Brain pericyte (primary cell): ENCODE measurements around the gene PEX11G.
"Not testable (repeated sequence)": the region's sequence is repeated elsewhere in the genome, so short reads cannot be mapped to it uniquely, and the experiment has no call there.

ENCODE experiments used
- DNase-seq: peaks from one replicate; pipeline ENCODE4 v3.0.0-alpha.2; 2012; ENCODE audit warnings: low read depth, low spot score

Gene PEX11G

DNA sequence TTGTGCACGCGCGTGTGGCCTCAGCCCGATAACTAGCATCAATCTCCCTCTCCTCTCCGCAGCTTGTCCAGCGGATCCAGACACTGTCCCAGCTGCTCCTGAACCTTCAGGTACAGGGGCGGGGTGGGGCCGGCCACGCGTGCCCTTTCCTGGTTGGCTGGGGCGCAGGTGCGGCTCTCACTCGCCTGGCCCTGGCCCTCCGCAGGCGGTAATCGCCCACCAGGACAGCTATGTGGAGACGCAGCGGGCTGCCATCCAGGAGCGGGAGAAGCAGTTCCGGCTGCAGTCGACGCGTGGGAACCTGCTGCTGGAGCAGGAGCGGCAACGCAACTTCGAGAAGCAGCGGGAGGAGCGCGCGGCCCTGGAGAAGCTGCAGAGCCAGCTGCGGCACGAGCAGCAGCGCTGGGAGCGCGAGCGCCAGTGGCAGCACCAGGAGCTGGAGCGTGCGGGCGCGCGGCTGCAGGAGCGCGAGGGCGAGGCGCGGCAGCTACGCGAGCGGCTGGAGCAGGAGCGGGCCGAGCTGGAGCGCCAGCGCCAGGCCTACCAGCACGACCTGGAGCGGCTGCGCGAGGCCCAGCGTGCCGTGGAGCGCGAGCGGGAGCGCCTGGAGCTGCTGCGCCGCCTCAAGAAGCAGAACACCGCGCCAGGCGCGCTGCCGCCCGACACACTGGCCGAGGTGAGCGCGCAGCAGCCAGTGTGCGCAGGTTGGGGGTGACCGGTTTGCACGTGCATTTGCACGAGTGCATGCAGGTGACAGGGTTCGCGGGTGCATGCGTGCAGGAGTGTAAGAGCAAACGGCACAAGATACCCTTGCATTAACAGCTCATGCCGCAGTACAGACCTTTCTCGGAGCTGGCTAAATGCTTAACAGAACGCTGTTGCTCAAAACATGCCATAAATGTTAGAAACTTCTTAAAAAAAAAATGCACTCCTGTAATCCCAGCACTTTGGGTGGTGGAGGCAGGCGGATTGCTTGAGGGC is 21.5 kb downstream of the PEX11G start:
- no peak for DNase-seq

DNA sequence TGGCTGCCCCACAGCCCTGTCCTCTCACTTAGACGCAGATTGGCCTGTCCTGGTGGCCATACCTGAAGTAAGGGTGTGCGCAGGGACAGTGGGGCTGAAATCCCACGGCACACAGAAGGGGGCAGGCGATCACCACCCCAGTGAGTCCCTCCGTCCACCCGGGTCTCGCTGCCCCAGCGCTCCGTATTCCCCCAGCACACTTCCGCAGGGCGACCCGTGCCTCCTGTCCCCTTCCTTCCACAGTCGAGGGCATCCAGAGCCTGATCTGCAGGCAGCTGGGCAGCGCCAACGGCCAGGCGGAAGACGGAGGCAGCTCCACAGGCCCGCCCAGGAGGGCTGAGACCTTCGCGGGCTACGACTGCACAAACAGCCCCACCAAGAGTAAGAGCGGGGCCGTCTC is 25.3 kb downstream of the PEX11G start:
- DNase-seq: no peak

DNA sequence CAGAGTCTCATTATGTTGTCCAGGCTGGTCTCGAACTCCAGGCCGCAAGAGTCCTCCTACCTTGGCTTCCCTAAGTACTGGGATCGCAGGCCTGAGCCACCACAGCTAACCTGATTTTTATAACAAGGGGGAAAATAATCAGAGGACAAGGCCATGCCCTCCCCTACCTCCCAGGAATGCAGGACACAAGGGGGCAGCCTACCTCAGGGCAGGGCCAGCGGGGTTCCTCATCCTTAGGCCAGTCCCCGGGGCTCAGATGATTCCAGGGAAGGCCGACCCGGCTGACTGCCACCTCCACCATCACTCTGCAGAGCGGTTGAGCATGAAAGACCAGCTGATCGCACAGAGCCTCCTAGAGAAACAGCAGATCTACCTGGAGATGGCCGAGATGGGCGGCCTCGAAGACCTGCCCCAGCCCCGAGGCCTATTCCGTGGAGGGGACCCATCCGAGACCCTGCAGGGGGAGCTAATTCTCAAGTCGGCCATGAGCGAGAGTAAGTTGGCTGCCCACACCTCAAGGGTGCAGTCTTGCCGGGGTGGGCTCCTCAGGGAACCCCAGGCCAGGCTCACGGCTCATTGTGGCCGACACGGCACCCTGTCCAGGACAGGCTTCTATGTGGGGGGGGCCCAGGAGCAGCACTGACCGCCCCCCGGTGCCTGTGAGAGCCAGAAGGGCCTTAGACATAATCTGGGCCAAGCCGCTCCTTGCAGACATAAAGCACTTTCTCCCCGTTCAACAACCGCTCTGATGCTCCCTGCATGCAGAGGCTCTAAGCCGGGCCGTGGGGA is 26.8 kb downstream of the PEX11G start:
- no peak for DNase-seq

DNA sequence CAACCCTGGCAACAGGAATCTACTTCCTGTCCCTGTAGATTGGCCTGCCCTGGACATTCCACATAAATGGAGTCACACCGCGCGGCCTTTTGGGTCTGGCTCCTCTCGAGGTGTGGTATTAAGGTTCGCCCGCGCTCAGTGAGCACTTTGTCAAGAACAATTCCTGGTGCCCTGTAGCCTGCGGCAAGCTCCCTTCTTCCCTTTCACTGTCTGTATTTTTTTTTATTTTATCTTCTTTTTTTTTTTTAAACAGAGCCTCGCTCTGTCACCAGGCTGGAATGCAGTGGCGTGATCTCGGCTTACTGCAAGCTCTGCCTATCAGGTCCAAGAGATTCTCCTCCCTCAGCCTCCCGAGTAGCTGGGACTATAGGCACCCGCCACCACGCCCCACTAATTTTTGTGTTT is 28.3 kb downstream of the PEX11G start:
- DNase-seq: no peak

DNA sequence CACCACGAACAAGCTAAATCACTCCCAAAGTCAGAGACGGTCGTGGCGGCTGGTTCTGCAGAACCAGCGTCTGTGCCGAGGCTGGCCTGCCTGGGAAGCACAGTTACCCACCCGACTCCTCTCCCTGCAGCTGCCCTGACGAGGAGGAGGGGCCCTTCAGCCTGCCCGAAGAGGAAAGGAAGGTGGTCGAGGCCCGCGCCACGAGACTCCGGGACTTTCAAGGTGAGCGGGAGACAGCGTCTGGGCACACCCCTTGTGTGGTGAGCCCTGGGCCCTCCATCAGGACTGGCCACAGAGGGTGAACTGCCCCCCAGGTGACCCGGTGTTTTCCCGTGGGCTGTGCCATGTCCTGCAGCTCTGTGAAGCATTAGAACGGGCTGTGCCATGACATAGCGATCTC is 29.1 kb downstream of the PEX11G start:
- DNase-seq: no peak

DNA sequence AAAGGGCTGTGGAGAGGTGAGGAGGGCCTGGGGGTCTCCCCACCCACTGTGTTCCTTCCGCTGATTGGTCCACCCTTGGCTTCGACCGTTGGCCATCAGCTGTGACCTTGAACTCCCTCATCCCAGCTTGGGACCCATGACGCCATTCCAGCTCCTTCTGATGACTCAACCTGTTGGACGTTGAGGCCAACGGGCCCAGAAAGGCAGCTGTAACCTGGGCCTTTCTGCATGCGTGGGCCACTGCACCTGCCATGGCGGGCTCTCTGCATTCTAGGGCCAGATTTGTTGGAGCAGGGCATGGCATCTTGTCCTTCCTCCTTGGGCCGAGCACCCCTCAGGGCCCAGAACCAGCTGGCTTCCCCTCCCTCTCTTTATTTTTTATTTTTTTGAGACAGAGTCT is 30.2 kb downstream of the PEX11G start:
- DNase-seq: no peak

DNA sequence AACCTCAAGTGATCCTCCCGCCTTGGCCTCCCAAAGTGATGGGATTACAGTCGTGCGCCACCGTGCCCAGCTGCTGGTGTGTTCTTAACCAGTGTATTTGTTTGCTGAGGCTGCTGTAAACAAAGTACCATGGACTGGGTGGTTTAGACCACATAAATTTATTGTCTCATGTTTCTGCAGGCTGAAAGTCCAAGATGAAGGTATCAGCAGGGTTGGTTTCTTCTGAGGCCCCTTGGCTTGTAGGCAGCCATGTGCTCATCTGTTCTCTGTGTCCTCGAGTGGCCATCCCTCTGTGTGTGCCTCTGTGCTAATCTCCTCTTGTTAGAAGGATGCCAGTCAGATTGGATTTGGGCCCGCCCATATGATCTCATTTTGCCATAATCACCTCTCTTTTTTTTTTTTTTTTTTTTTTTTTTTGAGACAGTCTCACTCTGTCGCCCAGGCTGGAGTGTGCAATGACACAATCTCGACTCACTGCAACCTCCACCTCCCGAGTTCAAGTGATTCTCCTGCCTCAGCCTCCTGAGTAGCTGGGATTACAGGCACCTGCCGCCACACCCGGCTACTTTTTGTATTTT is 31.8 kb downstream of the PEX11G start:
- no peak for DNase-seq

DNA sequence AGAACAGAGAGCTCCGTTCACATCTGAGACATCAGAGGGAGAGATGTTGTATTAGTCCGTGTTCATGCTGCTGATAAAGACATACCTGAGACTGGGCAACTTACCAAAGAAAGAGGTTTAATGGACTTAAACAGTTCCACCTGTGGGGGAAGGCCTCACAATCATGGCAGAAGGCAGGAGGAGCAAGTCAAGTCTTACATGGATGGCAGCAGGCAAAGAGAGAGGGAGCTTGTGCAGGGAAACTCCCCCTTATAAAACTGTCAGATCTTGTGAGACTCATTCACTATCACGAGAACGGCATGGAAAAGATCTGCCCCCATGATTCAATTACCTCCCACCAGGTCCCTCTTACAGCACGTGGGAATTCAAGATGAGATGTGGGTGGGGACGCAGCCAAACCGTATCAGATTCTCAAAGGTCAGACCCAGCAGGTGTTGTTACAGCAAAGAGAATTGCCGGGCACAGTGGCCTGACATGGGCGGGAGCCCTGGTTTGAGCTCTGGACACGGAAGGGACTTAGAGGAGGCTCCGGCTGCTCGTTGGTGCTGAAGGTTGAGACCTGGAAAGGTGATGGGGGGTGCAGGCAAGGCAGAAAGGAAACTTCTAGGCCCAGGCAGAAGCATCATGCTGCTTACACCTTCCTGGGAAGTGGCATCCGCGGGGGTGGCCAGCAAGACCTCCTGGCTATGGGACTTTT is 33.1 kb downstream of the PEX11G start:
- no peak for DNase-seq

DNA sequence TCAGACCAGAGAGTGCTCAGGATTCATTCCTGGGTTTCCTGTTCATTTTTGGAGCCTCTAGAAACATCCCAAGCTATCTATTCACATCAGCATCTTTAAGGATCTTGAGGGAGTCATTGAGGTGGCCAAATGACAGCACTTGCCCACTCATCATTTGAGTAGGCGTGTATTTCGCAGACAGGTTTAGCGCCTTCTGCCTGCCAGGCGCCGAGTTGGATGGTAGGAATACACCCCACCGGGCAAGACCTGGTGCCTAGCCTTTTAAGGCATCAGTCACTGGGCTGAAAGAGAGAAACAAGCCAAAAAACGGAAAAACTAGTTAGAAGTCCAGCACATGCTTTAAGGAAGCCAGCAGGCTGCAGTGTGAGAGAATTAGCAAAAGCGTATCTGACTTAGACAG is 33.8 kb downstream of the PEX11G start:
- no peak for DNase-seq

DNA sequence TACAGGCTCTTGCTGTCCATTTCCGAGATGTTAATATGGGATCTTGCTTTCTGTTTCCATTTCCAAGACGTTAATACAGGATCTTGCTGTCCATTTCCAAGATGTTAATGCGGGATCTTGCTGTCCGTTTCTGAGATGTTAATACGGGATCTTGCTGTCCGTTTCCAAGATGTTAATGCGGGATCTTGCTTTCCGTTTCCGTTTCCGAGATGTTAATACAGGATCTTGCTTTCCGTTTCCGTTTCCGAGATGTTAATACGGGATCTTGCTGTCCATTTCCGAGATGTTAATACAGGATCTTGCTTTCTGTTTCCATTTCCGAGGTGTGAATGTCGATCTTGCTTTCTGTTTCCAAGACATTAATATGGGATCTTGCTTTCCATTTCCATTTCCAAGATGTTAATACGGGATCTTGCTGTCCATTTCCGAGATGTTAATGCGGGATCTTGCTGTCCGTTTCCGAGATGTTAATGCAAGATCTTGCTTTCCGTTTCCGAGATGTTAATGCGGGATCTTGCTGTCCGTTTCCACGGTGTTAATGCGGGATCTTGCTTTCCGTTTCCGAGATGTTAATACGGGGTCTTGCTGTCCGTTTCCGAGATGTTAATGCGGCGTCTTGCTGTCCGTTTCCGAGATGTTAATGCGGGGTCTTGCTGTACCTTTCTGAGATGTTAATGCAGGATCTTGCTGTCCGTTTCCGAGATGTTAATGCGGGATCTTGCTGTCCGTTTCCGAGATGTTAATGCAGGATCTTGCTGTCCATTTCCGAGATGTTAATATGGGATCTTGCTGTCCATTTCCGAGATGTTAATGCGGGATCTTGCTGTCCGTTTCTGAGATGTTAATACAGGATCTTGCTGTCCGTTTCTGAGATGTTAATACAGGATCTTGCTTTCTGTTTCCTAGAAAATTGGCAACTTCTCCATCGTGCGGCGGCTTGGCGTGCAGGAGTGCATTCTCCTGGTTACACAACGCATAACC is 38.3 kb downstream of the PEX11G start:
- DNase-seq: peak; percentile 49

DNA sequence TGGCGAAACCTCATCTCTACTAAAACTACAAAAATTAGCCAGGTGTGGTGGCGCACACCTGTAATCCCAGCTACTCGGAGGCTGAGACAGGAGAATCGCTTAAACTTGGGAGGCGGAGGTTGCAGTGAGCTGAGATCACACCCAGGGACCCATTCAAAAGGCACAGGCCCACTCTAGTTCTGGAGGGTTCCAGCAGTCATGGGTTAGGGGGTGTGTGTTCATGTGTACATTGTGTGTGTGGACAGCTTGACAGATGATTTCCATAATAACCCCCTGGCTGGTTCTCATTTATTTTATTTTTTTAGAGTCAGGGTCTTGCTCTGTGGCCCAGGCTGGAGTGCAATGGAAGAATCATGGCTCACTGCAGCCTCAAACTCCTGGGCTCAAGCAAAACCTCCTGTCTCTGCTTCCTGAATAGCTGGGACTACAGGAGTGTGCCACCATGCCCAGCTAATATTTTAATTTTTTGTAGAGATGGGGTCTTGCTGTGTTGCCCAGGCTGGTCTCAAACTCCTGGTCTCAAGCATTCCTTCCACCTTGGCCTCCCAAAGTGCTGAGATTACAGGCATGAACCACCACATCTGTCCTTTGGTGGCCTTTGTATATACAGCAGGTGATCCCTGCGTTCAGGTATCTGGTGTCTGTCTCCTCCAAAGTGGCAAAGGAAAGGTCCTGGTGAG is 39.3 kb downstream of the PEX11G start:
- not testable (repeated sequence) for DNase-seq

DNA sequence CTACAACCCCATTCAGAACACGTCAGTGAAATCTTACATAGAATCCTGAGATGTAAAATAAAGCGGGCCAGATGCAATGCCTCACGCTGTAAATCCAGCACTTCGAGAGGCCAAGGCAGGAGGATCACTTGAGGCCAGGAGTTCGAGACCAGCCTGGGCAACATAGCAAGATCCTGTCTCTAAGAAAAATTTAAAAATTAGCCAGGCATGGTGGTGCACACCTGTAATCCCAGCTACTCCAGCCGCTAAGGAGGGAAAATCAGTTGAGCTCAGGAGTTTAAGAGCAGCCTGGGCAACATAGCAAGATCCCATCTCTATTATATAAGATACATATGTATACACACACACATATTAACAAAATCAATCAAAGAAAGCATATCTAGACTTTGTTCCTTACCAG is 41.2 kb downstream of the PEX11G start:
- no peak for DNase-seq

DNA sequence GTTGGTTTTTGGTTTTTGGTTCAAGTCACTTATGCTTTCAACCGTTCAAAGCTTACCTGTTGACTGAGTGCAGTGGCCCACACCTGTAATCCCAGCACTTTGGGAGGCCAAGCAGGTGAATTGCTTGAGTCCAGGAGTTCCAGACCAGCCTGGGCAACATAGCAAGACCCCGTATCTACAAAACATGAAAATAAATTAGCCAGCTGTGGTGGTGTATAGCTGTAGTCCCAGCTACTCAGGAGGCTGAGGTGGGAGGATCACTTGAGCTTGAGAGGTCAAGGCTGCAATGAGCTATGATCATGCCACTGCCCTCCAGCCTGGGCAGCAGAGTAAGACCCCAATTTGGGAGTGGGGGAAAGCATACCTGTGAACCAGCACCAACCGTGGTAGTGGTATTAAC is 43.7 kb downstream of the PEX11G start:
- DNase-seq: no peak

DNA sequence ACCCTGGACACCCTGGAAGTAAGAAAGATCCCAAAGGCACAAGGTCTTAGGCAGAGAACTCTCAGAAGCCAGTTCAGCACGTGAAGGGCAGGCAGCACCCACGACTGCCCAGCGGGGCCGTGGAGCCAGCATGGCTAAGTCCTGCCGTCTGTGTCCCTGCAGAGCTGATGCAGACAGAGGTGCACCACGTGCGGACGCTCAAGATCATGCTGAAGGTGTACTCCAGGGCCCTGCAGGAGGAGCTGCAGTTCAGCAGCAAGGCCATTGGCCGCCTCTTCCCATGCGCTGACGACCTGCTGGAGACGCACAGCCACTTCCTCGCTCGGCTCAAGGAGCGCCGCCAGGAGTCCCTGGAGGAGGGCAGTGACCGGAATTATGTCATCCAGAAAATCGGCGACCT is 44.8 kb downstream of the PEX11G start:
- DNase-seq: no peak

DNA sequence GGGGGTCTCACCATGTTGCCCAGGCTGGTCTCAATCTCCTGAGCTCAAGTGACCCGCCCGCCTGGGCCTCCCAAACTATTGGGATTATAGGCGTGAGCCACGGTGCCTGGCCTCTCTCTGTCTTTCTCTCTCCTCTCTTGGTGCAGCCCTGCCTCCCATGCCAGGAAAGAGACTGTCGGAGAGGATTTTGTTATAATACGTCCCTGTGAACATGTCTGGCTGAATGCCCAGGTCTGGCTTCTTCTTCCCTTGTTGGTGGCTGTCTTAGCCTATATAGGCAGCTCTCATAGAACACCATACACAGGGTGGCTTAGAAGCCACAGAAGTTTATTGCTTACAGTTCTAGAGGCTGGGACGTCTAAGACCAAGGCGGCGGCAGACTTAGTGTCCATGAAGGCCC is 46.4 kb downstream of the PEX11G start:
- DNase-seq: no peak

DNA sequence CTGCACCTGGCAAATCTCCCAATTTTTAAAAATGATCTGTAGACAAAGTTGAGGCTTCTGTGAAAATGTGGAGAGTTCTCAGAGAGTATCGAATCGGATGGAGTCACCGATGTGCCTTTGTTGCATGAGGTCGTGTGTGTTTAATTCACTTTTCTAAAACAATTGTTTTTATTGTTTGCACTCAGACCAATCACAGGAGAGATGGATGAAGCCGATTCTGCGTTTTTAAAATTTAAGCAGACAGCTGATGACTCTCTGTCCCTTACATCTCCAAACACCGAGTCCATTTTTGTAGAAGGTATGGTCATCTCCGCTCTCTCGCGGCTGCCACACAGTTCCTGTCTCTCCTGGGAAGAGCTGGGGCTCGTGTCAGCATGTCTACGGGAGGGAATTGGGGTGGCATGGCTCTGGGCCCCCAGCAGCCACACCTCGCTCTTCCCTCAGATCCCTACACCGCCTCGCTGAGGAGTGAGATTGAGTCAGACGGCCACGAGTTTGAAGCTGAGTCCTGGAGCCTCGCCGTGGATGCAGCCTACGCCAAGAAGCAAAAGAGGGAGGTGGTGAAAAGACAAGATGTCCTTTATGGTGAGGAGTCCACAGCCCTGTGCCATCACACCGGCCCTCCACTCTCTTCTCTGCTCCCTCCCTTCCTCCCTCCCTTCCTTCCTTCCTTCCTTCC is 47.2 kb downstream of the PEX11G start:
- no peak for DNase-seq

DNA sequence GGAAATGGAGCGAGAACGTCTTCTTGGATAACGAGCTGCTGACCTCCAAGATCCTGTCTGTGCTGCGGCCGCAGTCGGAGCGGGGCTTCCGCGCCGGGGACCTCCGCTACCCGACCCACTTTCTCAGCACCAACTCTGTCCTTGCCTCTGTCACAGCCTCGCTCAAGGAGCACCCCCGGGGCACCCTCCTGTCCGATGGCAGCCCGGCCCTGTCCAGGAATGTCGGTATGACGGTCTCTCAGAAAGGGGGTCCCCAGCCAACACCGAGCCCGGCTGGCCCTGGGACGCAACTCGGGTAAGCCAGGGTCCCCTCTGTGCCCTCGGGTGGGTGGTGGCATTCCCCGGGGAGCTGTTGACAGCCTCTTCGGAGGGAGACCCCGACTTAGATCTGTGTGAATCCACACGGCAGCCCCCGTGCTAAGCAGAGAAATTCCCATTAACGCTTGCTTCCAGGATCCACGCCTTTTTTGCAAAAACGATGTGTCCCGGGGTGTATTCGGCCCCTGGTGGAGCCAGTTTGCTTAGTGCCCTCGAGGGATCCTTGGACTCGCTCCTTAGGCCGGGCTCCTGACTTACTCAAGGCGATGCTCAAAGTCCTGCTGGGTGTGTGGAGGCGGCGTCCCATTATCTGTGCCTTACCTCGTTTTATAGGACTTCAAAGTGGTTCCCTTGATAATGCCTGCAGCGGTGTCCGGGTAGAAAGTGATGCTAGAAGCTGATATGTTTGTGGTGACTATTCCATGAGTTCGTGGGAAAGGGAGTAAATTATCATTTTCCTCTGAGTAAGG is 48.5 kb downstream of the PEX11G start:
- DNase-seq: no peak

DNA sequence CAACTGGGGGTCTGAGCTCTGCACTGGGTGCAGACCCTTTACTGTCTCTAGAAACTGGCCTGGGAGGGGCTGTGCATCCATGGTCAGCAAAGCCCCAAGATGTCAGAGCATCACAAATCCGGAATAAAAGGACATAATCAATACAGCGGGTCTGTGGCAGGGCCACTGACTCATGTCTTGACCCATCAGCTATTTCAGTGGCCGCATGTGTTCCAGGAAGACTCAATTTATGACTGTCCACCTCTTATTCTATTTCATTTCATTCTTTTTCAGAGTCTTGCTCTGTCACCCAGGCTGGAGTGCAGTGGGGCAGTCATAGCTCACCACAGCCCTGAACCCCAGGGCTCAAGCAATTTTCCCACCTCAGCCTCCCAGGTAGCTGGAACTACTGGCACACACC is 53.2 kb downstream of the PEX11G start:
- no peak for DNase-seq

DNA sequence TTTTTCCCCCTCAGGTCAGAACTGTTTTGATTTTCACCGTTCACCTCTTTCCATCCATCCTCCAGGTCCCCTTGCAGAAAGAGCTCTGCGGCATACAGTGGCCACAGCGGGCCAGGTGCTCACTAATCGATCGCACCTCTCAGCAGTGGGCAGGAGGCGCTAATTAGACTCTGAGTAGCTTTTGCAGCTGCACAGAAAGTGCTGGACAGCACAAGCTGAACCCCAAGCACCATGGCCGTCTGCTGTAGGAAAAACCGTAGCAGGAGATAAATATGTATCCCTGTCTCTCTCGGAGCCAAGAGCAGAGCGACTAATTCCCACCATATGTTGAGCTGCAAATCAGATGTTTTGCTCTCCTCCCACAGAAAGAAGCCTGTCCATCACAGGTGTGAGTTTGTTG is 54.4 kb downstream of the PEX11G start:
- DNase-seq: no peak
